HG03442 (cell line): ENCODE results near the gene CACNB4.
"Not testable (repeated sequence)": the region's sequence is repeated elsewhere in the genome, so short reads cannot be mapped to it uniquely, and the experiment has no call there.

Experiments
- ATAC-seq: cut with Tn5 transposase; IDR thresholded peaks from one replicate; pipeline ENCODE4 v1.9.1; 2021; ENCODE audit warnings: mild to moderate bottlenecking, moderate library complexity; ENCODE audit not compliant: unreplicated experiment

The CACNB4 gene

GRCh38 chr2:151914989-151915628, 183.7 kb downstream of the CACNB4 start:
- no peak for ATAC-seq

- no peak for ATAC-seq
Observed at GRCh38 chr2:151908204-151908882, 190.5 kb downstream of the CACNB4 start.

GRCh38 chr2:151907286-151908203, 191.3 kb downstream of the CACNB4 start:
- ATAC-seq: no peak

GRCh38 chr2:151906633-151906998, 192.2 kb downstream of the CACNB4 start:
- ATAC-seq: no peak

GRCh38 chr2:151905963-151906632, 192.7 kb downstream of the CACNB4 start:
- ATAC-seq: peak; percentile 82

GRCh38 chr2:151904807-151905206, 194.0 kb downstream of the CACNB4 start:
- no peak for ATAC-seq

GRCh38 chr2:151904021-151904420, 194.8 kb downstream of the CACNB4 start:
- no peak for ATAC-seq

GRCh38 chr2:151902829-151903228, 196.0 kb downstream of the CACNB4 start:
- no peak for ATAC-seq

- ATAC-seq: no peak
Observed at GRCh38 chr2:151900331-151900730, 198.5 kb downstream of the CACNB4 start.

GRCh38 chr2:151899156-151899555, 199.7 kb downstream of the CACNB4 start:
- no peak for ATAC-seq

GRCh38 chr2:151891566-151892194, 207.2 kb downstream of the CACNB4 start:
- no peak for ATAC-seq

GRCh38 chr2:151887164-151887563, 211.7 kb downstream of the CACNB4 start:
- ATAC-seq: no peak

GRCh38 chr2:151886241-151886640, 212.6 kb downstream of the CACNB4 start:
- ATAC-seq: no peak

GRCh38 chr2:151882786-151883445, 215.9 kb downstream of the CACNB4 start:
- ATAC-seq: no peak

- ATAC-seq: no peak
Observed at GRCh38 chr2:151881342-151881741, 217.5 kb downstream of the CACNB4 start.

GRCh38 chr2:151880586-151880985, 218.3 kb downstream of the CACNB4 start:
- no peak for ATAC-seq

- peak; percentile 78 for ATAC-seq
Observed at GRCh38 chr2:151878655-151879563, 219.9 kb downstream of the CACNB4 start.

GRCh38 chr2:151878204-151878603, 220.6 kb downstream of the CACNB4 start:
- no peak for ATAC-seq

GRCh38 chr2:151875631-151876030, 223.2 kb downstream of the CACNB4 start:
- ATAC-seq: not testable (repeated sequence)
